Measurements from ENCODE around the gene MYO10.

GRCh38 chr5:16901021-16901644 lies 35.0 kb downstream of the MYO10 start:
- TF ChIP-seq, protein P1, sequence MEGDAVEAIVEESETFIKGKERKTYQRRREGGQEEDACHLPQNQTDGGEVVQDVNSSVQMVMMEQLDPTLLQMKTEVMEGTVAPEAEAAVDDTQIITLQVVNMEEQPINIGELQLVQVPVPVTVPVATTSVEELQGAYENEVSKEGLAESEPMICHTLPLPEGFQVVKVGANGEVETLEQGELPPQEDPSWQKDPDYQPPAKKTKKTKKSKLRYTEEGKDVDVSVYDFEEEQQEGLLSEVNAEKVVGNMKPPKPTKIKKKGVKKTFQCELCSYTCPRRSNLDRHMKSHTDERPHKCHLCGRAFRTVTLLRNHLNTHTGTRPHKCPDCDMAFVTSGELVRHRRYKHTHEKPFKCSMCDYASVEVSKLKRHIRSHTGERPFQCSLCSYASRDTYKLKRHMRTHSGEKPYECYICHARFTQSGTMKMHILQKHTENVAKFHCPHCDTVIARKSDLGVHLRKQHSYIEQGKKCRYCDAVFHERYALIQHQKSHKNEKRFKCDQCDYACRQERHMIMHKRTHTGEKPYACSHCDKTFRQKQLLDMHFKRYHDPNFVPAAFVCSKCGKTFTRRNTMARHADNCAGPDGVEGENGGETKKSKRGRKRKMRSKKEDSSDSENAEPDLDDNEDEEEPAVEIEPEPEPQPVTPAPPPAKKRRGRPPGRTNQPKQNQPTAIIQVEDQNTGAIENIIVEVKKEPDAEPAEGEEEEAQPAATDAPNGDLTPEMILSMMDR (conservative IDR thresholded peaks at IDR 0.05), result no peak
- no peak for TF ChIP-seq ZFX (IDR thresholded peaks at IDR 0.05)

Measured in C4-2B (cell line).